ENCODE results near the gene DHRSX.

DNA sequence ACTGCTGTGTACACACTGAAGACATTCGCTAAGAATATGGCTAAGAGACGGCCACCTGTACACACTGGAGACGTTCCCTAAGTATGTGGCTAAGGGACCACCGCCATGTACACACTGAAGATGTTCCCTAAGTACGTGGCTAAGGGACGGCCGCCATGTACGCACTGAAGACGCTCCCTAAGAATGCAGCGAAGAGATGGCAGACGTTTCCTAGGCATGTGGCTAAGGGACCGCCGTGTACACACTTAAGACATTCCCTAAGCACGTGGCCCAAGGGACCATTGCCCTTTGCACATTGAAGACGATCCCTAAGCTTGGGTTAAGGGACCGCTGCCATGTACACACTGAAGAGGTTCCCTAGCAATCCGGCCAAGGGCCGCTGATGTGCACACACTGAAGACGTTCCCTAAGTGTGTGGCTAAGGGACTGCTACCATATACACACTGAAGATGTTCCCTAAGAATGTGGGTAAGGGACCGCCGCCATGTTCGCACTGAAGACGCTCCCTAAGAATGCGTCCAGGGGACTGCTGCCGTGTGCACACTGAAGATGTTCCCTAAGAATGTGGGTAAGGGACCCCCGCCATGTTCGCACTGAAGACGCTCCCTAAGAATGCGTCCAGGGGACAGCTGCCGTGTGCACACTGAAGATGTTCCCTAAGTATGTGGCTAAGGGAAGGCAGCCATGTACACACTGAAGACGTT, 36.7 kb downstream of the DHRSX start:
- no peak for TF ChIP-seq POLR2AphosphoS5 (IDR thresholded peaks at IDR 0.05; ENCODE audit: borderline replicate concordance, low read depth, low read length)
- TF ChIP-seq EZH2 (IDR thresholded peaks at IDR 0.05) = no peak
- TF ChIP-seq FOXP2 (optimal IDR thresholded peaks at IDR 0.05; ENCODE audit: control extremely low read depth, extremely low read length, insufficient read depth) = no peak

Measured in SK-N-MC (cell line).